ENCODE measurements around the gene TSPAN18. TPM values are rescaled to one million over a fixed set of nuclear protein-coding genes. Genes with fewer than 3 reads are reported as not detected.

The TSPAN18 gene
- total RNA-seq, 3 donors from 2014 or later, result 1.0 to 2.0 (median 1.8) TPM

DNA sequence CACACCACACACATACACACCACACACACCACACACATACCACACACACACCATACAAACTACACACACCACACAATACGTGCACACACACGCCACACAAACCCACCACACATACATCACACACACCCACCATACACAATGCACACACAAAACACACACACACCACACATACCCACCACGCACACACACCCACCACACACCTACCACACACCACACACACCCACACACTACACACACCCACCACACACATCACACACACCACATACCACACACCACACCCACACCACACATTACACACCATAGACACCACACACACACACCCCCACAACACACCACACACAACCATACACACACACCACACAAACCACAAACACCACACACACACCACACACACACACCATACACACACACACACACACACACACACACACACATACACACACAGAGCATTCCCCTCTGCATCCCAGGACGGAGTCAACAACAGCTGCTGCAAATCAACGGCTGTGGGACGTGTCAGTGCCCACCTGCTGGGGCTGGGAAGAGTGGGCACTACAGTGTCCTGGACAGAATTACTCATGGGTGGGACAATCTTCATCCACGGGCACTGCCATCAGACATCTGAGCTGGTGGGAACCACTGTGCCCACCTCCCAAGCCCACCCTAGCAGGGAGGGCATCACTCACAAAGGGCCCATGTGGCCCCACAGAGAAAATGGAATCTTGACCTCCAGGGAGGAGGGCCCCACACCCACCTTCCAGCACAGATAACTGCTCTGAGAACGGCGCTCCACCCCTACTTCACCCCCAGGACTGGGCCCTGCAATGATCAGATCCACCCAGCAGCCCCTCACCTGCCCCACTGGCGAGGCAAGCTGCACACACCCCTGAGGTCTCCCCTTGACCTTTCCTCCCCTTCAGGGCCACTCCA, 215.5 kb downstream of the TSPAN18 start:
- peaks cover 0 to 8% of the 10 kb centered on the region in 2 donors for H3K4me1 ChIP-seq
- no peak for DNase-seq (ENCODE audit: low spot score in 2 of 2)
- H3K36me3 ChIP-seq, result no peaks in the 10 kb centered on the region
- no peaks in the 10 kb centered on the region for H3K27me3 ChIP-seq
- H3K27ac ChIP-seq, result peak overlapping the region in 1 of 2 donors; percentile 90
- H3K4me3 ChIP-seq, result no peak overlapping the region
- TF ChIP-seq, protein P1, sequence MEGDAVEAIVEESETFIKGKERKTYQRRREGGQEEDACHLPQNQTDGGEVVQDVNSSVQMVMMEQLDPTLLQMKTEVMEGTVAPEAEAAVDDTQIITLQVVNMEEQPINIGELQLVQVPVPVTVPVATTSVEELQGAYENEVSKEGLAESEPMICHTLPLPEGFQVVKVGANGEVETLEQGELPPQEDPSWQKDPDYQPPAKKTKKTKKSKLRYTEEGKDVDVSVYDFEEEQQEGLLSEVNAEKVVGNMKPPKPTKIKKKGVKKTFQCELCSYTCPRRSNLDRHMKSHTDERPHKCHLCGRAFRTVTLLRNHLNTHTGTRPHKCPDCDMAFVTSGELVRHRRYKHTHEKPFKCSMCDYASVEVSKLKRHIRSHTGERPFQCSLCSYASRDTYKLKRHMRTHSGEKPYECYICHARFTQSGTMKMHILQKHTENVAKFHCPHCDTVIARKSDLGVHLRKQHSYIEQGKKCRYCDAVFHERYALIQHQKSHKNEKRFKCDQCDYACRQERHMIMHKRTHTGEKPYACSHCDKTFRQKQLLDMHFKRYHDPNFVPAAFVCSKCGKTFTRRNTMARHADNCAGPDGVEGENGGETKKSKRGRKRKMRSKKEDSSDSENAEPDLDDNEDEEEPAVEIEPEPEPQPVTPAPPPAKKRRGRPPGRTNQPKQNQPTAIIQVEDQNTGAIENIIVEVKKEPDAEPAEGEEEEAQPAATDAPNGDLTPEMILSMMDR (IDR thresholded peaks at IDR 0.05), result no peak
- TF ChIP-seq POLR2A (IDR thresholded peaks at IDR 0.05) (no peak), POLR2AphosphoS5 (IDR thresholded peaks at IDR 0.05) (no peak)
- H3K9me3 ChIP-seq, result no peaks in the 10 kb centered on the region
- intact Hi-C loops (cut with DNase I; ENCODE audit: low total_unique reads), result loop anchor here (5.0 kb wide), 1 partner anchor 155 kb away; no protein-coding TSS in a partner anchor

DNA sequence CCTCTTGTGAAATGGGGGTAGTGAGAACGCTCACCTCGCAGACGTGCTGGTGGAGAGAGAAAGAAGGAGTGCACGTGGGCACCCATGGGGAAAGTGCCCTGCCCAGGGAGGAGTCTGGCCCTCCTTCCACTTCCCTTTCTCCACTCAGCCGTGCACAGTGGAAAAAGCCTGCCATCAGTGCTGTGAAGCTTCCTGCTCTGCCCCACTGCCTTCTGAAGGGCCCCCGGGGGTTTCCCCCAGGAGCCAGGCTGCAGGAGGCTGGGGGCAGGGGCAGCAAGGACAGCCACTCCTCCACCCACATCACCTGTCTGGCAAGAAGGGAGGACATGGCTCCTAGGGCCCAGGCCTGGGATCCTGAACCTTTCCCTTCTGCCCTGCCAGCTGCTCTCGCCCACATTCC, 216.4 kb downstream of the TSPAN18 start:
- peak overlapping the region in 1 of 2 donors; percentile 90 for H3K27ac ChIP-seq
- no peak for DNase-seq (ENCODE audit: low spot score in 2 of 2)
- no peaks in the 10 kb centered on the region for H3K27me3 ChIP-seq
- H3K4me3 ChIP-seq, result no peak overlapping the region
- intact Hi-C loops (cut with DNase I; ENCODE audit: low total_unique reads), result loop anchor here (5.0 kb wide), 1 partner anchor 154 kb away; no protein-coding TSS in a partner anchor
- H3K9me3 ChIP-seq, result no peaks in the 10 kb centered on the region
- peaks cover 0 to 8% of the 10 kb centered on the region in 2 donors for H3K4me1 ChIP-seq
- TF ChIP-seq, protein P1 (IDR thresholded peaks at IDR 0.05), result no peak
- TF ChIP-seq POLR2AphosphoS5 (IDR thresholded peaks at IDR 0.05) (no peak), POLR2A (IDR thresholded peaks at IDR 0.05) (no peak)
- H3K36me3 ChIP-seq, result no peaks in the 10 kb centered on the region

DNA sequence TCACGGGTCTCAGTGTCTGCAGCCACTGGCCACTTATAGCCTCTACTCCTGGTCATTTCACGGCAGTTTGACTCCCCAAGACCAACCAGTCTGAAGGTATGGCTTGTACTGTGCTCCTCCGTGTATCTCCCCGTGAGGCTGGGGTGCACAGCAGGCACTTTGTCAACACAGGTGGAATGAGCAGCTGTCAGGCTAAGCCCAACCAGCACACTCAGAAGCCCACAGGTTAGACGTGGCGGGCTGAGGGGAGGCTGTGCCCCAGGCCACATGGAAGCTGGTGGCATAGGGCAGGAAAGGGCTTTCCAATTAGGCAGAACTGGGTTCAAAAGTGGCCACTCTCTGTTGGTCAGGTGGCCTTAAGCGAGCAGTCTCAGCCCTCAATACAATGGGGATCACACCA, 216.9 kb downstream of the TSPAN18 start:
- intact Hi-C loops (cut with DNase I; ENCODE audit: low total_unique reads), result loop anchor here (5.0 kb wide), 1 partner anchor 154 kb away; no protein-coding TSS in a partner anchor

DNA sequence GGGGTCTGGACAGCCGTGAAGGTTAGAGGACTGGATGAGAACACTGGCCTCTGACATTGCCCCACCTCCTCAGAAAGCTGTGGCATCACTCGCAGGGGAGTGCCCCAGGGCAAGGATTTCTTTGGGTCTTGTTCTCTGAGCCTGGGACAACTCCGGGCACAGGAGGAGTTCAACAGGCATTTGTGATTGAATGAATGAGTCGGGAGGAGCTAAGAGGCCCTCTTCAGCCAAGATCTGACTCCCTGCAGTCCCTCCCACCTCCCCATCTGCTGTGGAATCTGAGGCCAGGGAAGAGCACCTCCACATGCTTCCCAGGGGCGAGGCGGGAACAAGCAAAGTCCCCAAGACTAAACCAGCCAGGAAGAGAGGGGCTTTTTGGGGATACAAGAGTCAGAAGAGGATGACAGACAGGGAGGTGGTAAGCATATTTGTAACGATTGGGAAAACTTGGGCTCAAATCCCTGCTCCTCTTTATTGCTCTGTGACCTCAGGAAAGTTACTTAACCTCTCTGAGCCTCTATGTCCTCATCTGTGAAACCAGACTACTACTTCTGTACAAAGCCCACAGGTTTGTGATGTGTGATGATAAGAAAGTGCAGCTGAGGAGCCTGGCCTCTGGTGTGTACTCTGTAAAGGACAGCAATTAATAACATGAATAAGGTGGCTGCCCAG, 217.6 kb downstream of the TSPAN18 start:
- no peak overlapping the region for H3K4me3 ChIP-seq
- H3K27me3 ChIP-seq, result no peaks in the 10 kb centered on the region
- no peaks in the 10 kb centered on the region for H3K9me3 ChIP-seq
- H3K27ac ChIP-seq, result peak overlapping the region in 1 of 2 donors; percentile 77
- DNase-seq (ENCODE audit: low spot score in 2 of 2), result no peak
- intact Hi-C loops (cut with DNase I; ENCODE audit: low total_unique reads), result loop anchor here (5.0 kb wide), 1 partner anchor 153 kb away; no protein-coding TSS in a partner anchor
- H3K36me3 ChIP-seq, result no peaks in the 10 kb centered on the region
- no peak for TF ChIP-seq POLR2A (IDR thresholded peaks at IDR 0.05)
- TF ChIP-seq POLR2AphosphoS5 (IDR thresholded peaks at IDR 0.05), result no peak
- TF ChIP-seq, protein P1 (IDR thresholded peaks at IDR 0.05), result no peak
- H3K4me1 ChIP-seq, result peaks cover 0 to 8% of the 10 kb centered on the region in 2 donors

More for the DNA sequence above, 216.9 kb downstream of the TSPAN18 start:
- Histone ChIP-seq H3K36me3 (no peaks in the 10 kb centered on the region), H3K27ac (peak overlapping the region in 1 of 2 donors; percentile 19), H3K4me1 (peaks cover 0 to 8% of the 10 kb centered on the region in 2 donors), H3K4me3 (no peak overlapping the region), H3K9me3 (no peaks in the 10 kb centered on the region), H3K27me3 (no peaks in the 10 kb centered on the region)
- no peak for DNase-seq (ENCODE audit: low spot score in 2 of 2)
- TF ChIP-seq POLR2A (IDR thresholded peaks at IDR 0.05) (no peak), POLR2AphosphoS5 (IDR thresholded peaks at IDR 0.05) (no peak)
- TF ChIP-seq, protein P1 (IDR thresholded peaks at IDR 0.05), result no peak

All from breast epithelium (tissue), 4 donors.